SK-N-MC (cell line): ENCODE results near the gene GFOD1.

Experiments used
- DNase-seq: peaks from one replicate; pipeline ENCODE4 v3.0.0-alpha.2; 2011; ENCODE audit warnings: low read depth, low spot score
- H3K27ac ChIP-seq: fragments of 200-600 bp; sonication (generic); 2 replicates; pipeline ENCODE4 v1.5.1; 2016; ENCODE audit warnings: mixed run types
- H3K36me3 ChIP-seq: fragments of 200-600 bp; sonication (generic); 2 replicates; pipeline ENCODE4 v1.6.1; 2017; ENCODE audit warnings: antibody characterized with exemption, low read length, mixed read lengths; ENCODE audit not compliant: insufficient read depth
- H3K4me3 ChIP-seq: fragments of 200-600 bp; sonication (generic); 2 replicates; pipeline ENCODE4 v1.5.1; 2016
- H3K9ac ChIP-seq: fragments of 200-600 bp; sonication (generic); 2 replicates; pipeline ENCODE4 v1.8.0; 2017; ENCODE audit warnings: mixed run types, mixed read lengths; ENCODE audit not compliant: insufficient read length
- H3K9me3 ChIP-seq: fragments of 200-600 bp; sonication (generic); 2 replicates; pipeline ENCODE4 v1.6.1; 2017; ENCODE audit warnings: low read depth, mild to moderate bottlenecking, antibody characterized with exemption, low read length, moderate library complexity, mixed read lengths
- EZH2 ChIP-seq: fragments of 200-600 bp; sonication (generic); IDR thresholded peaks from one replicate; pipeline ENCODE4 v1.6.1; 2017; ENCODE audit warnings: antibody characterized with exemption
- FOXP2 ChIP-seq: optimal IDR thresholded peaks from 2 replicates; pipeline ENCODE3; 2011; ENCODE audit warnings: mild to moderate bottlenecking, moderate library complexity; ENCODE audit not compliant: insufficient read depth; ENCODE audit errors: extremely low read length, control extremely low read depth
- POLR2AphosphoS5 ChIP-seq: IDR thresholded peaks from 2 replicates; pipeline ENCODE4 v1.6.1; 2012; ENCODE audit warnings: mild to moderate bottlenecking, low read depth, low read length, borderline replicate concordance

The GFOD1 gene

DNA sequence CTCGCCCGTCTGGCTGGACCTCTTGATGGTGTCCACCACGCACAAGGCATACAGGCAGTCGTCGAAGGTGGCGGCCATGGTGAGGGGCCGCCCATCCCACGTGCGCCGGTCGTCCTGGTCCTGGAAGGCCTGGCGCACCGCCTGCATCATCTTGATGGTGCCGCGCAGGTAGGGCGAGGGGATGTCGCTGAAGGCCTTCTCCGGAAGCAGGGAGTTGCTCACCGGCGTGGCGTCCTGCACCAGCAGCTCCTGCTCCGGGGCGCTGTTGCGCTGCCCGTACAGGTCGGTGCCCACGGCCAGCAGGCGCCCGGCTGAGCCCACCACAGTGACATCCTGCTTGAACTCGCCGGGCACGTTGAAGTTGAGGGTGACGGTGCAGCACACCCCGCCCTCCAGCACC, 122.6 kb downstream of the GFOD1 start:
- Histone ChIP-seq H3K36me3 (no peaks in the 10 kb centered on the region), H3K9ac (no peak overlapping the region), H3K27ac (no peak overlapping the region), H3K4me3 (no peak overlapping the region), H3K9me3 (no peaks in the 10 kb centered on the region)
- TF ChIP-seq FOXP2 (no peak), POLR2AphosphoS5 (no peak), EZH2 (no peak)
- no peak for DNase-seq

DNA sequence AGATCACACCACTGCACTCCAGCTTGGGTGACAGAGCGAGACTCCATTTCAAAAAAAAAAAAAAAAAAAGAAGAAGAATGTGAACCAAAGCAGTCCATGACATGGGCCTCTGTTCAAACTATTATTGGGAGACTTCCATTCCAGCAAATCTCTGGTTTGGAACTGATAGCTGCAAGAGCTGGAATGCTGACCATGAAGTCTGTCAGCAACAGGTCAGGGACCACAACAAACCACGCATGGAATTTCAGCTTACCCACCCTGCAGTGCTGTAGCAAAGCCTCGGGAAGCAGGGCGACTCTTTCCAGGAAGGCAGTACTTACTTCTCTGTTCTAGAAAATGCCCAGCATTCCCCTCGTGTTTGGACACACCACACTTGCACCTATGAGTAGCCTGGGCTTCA, 125.0 kb downstream of the GFOD1 start:
- Histone ChIP-seq H3K4me3 (no peak overlapping the region), H3K27ac (no peak overlapping the region), H3K36me3 (no peaks in the 10 kb centered on the region), H3K9me3 (no peaks in the 10 kb centered on the region), H3K9ac (no peak overlapping the region)
- no peak for DNase-seq
- TF ChIP-seq POLR2AphosphoS5 (no peak), EZH2 (no peak), FOXP2 (no peak)

DNA sequence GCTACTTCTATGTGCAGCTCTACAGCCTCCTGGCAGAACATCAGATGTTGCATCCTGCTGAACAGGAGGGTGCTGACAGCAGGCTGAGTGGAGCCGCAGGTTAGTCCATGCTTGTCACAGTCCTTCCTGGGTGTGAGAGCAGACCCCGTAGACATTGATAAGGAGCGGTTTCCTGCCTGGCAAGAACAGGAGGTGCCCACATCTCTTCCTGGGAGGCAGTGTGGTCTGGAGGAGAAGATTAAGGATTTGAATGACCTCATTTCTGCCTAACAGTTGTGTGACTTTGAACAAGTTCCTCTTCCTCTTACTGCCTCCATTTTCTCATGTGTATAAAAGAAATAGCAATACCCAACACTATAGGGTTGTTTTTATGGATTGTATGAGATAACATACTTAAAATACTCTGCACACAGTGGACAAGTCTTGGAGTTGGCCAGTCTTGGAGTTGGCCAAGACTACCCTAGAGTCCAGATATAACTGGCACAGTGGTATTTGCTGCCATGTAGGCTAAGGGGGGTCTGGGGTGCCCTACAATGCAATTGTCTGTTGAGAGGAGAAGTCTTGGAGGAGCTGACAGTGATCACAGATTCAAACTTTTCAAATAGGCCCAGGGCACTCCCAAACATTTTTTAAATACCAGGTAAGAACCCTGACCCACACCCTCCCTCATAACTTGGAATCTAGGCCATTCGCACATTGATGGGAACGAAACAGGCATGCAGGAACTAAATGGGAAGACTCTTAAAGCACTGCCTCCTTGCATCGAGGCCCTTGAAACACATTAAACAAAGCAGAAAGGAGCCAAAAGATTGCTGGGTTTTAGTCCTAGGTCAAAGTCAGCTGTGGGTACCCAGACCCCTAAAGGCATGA, 126.5 kb downstream of the GFOD1 start:
- TF ChIP-seq FOXP2 (no peak), EZH2 (no peak), POLR2AphosphoS5 (no peak)
- Histone ChIP-seq H3K4me3 (no peak overlapping the region), H3K9me3 (no peaks in the 10 kb centered on the region), H3K36me3 (no peaks in the 10 kb centered on the region), H3K27ac (no peak overlapping the region), H3K9ac (no peak overlapping the region)
- DNase-seq, result no peak

DNA sequence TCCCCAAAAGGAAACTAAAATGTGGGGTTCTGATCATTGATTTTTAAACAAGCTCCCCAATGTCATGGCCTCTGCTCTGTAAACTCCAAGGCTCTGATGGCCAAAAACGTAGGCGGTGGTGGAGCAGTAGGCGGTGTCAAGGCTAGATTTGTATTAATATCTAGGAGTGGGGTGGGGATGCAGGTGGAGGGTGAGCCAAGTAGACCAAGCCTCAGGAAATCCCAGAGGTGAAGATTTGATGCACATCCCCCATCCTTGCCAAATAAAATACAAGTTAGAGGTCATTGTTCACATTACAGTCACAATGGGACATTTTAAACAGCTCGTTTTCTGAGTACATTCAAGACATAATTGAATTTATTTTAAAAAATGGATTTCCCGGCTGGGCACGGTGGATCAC, 128.1 kb downstream of the GFOD1 start:
- no peaks in the 10 kb centered on the region for H3K36me3 ChIP-seq
- no peak for DNase-seq
- no peak overlapping the region for H3K27ac ChIP-seq
- no peak overlapping the region for H3K4me3 ChIP-seq
- H3K9me3 ChIP-seq, result no peaks in the 10 kb centered on the region
- TF ChIP-seq EZH2, result no peak
- TF ChIP-seq FOXP2, result no peak
- TF ChIP-seq POLR2AphosphoS5, result no peak
- no peak overlapping the region for H3K9ac ChIP-seq

DNA sequence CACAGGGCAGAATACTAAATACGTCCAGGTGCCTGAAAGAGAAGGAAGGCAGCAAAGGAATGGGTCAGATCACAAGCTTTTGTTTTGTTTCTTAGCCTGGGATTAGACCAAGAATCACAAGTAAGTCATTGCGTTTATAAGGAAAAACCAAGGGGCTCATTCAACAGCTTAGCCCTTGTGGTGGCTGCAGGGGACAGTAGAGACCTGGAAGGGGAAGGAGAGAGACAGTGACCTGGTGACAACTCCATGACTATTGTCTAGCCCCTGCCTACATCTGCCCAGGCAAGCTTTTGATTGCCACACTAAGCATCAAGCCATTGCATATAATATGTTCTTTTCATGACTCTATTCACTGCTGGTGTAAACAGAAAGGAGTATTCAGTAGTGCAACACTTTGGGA, 128.9 kb downstream of the GFOD1 start:
- Histone ChIP-seq H3K9me3 (no peaks in the 10 kb centered on the region), H3K27ac (no peak overlapping the region), H3K36me3 (no peaks in the 10 kb centered on the region), H3K4me3 (no peak overlapping the region), H3K9ac (no peak overlapping the region)
- no peak for DNase-seq
- no peak for TF ChIP-seq POLR2AphosphoS5

DNA sequence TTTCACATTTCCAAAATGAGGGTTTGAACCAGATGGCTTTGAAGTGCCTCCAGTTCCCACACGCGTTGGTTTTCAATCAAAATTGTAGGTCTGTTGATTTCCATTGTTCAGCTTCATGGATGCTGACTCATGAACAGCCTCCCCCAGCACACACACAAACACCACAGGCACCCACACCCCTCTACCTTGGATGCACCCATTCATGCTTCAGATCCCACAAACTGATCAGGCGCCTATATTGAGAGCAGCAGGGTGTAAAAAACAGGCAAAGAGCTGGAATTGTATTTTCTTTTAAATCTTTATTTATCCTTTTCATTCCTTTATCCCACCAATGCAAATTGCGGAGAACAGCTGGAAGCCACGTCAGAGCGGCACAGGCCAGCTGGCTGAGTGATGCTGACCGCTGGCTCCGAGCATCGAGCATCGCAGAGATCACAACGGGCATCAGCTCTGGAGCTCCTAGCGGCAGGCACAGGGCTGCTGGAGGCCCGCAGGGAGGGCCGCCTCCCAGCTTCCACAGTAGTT, 129.8 kb downstream of the GFOD1 start:
- TF ChIP-seq POLR2AphosphoS5, result no peak
- TF ChIP-seq FOXP2, result no peak
- TF ChIP-seq EZH2, result no peak

DNA sequence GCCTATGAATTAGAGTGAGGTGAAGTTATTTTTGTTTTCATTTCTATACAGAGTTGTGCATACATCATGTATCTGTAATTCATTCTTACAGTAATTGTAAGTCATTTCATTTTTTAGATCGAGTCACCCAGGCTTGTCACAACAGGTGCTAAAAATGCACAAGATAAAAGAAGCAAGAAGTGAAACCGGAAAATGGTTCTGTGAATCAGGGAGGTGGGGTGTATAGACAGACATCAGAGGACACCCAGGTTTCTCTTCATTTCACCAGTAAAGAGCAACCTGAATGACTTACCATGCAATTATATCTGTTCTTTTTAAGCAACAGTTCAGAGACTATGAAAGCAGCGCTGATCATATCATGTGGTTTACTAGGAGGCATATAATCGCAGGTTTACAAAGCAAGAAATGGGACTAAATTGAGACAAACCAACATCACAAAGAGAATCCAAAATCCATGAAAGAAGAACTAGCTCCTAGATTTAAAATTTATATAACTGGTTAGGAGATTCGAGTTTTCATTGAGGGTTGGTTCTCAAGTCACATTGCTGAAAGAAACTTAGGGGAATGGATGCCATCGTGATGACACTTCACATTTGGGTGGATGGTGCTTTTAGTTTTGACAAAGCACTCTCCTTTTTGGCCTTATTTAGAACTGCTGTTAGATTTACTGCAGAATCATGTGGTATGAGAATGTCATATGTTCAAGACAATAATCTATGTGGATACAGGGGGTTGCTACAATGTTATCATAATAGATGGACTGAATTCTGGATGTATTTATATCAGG, 131.2 kb downstream of the GFOD1 start:
- DNase-seq, result no peak
- H3K9ac ChIP-seq, result no peak overlapping the region

More for the DNA sequence above, 129.8 kb downstream of the GFOD1 start:
- Histone ChIP-seq H3K36me3 (no peaks in the 10 kb centered on the region), H3K27ac (no peak overlapping the region), H3K9ac (no peak overlapping the region), H3K9me3 (no peaks in the 10 kb centered on the region), H3K4me3 (no peak overlapping the region)
- DNase-seq, result no peak

DNA sequence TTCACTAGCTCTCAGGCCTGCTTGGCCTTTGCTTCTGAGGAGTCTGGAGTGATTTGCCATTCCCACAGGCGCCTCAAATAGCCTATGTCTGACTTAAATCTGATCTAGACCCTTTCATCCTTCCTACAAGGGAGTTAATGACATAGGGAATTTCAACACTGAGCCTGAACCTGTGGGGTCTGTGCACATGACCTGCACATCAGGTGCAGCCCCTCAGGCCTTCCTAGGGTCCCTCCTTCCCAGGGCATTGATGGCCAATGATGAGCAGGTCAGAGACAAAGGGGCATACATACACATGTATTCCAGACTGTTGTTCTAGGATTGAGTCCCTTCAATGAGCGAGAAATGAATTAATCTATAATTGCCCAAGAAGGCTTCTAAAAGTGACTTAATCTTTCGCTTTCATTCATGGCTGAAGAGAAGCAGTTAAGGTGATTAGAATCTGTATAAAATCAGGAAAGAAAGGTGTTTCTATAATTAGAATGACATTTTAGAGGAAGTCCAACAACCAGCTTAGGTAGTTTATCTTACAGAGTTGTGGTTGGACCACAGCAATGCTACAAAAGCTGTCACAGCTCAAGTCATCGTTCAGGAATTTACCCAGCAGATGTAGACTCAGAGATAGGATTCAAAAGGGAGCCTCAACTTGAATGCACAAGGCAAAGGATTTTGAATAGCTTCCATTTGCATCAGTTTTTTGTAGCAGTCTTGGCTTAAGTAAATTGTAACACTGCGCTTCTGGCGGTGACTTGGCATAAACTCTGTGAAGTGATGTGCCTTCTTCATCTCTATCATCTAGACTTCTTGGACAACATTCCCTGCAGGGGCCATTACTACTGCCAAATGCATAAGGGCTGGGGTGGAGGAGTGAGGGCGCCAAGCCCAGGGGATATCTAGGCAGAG, 132.1 kb downstream of the GFOD1 start:
- Histone ChIP-seq H3K36me3 (no peaks in the 10 kb centered on the region), H3K4me3 (no peak overlapping the region), H3K9me3 (no peaks in the 10 kb centered on the region), H3K27ac (no peak overlapping the region), H3K9ac (no peak overlapping the region)
- TF ChIP-seq POLR2AphosphoS5 (no peak), EZH2 (no peak), FOXP2 (no peak)
- DNase-seq, result no peak

More for the DNA sequence above, 131.2 kb downstream of the GFOD1 start:
- no peak for TF ChIP-seq EZH2
- no peak for TF ChIP-seq POLR2AphosphoS5
- no peak for TF ChIP-seq FOXP2
- Histone ChIP-seq H3K36me3 (no peaks in the 10 kb centered on the region), H3K9me3 (no peaks in the 10 kb centered on the region), H3K27ac (no peak overlapping the region), H3K4me3 (no peak overlapping the region)
